Fibroblast of upper back skin (primary cell): ENCODE data around the gene KY.

Experiments used
- DNase-seq: peaks from one replicate; pipeline ENCODE4 v3.0.0-alpha.2; 2013

The KY gene

GRCh38 chr3:134650431-134651346, at the start of gene KY:
Gene KY (minus strand): TSS chr3:134651022. CDS start chr3:134650960, 62 bp downstream.
- peak; percentile 25 for DNase-seq

- DNase-seq, result no peak
Observed at GRCh38 chr3:134699721-134700120, 48.9 kb upstream of the KY start.

GRCh38 chr3:134699141-134699711, 48.4 kb upstream of the KY start:
- no peak for DNase-seq

- DNase-seq, result no peak
Observed at GRCh38 chr3:134697830-134698689, 47.2 kb upstream of the KY start.

GRCh38 chr3:134696155-134696554, 45.3 kb upstream of the KY start:
- DNase-seq, result no peak

GRCh38 chr3:134694946-134695543, 44.2 kb upstream of the KY start:
- no peak for DNase-seq

GRCh38 chr3:134694466-134694865, 43.6 kb upstream of the KY start:
- DNase-seq, result no peak

GRCh38 chr3:134693804-134694203, 43.0 kb upstream of the KY start:
- DNase-seq, result no peak

GRCh38 chr3:134693226-134693625, 42.4 kb upstream of the KY start:
- peak; percentile 9 for DNase-seq

GRCh38 chr3:134690226-134690625, 39.4 kb upstream of the KY start:
- no peak for DNase-seq

GRCh38 chr3:134687642-134688041, 36.8 kb upstream of the KY start:
- no peak for DNase-seq

GRCh38 chr3:134685929-134686802, 35.3 kb upstream of the KY start:
- DNase-seq, result peak; percentile 65

GRCh38 chr3:134682196-134682880, 31.5 kb upstream of the KY start:
- DNase-seq, result peak; percentile 45

- DNase-seq, result no peak
Observed at GRCh38 chr3:134681522-134681900, 30.7 kb upstream of the KY start.

- no peak for DNase-seq
Observed at GRCh38 chr3:134680796-134681521, 30.1 kb upstream of the KY start.

GRCh38 chr3:134677987-134678308, 27.1 kb upstream of the KY start:
- DNase-seq, result no peak

- no peak for DNase-seq
Observed at GRCh38 chr3:134677196-134677986, 26.6 kb upstream of the KY start.

GRCh38 chr3:134675726-134676256, 25.0 kb upstream of the KY start:
- no peak for DNase-seq

- no peak for DNase-seq
Observed at GRCh38 chr3:134672571-134672970, 21.7 kb upstream of the KY start.

- no peak for DNase-seq
Observed at GRCh38 chr3:134667956-134668355, 17.1 kb upstream of the KY start.
